Lower leg skin (tissue), 4 donors: ENCODE results near the gene MLLT3. TPM values are rescaled to one million over a fixed set of nuclear protein-coding genes. Genes with fewer than 3 reads are reported as not detected.

Experiments
- DNase-seq, 2 donors: peaks; one replicate each; pipeline ENCODE4 v3.0.0-alpha.2; 2019; ENCODE audit warnings: low spot score in 2 of 2
- H3K4me3 ChIP-seq: fragments of 200-600 bp; sonication (generic); 2 replicates; pipeline ENCODE4 v1.5.1; 2017; ENCODE audit warnings: mild to moderate bottlenecking, low read depth; ENCODE audit not compliant: poor library complexity, severe bottlenecking
- POLR2A ChIP-seq, 2 donors: fragments of 450-650 bp; IDR thresholded peaks; one replicate each; pipeline ENCODE4 v1.6.1; 2016 to 2017; ENCODE audit warnings: antibody characterized with exemption in 2 of 2, mild to moderate bottlenecking in 1 of 2, moderate library complexity in 1 of 2
- WGBS, 2 donors: methylation state at CpG; one replicate each; pipeline ENCODE4 v1.1.5; 2018; 5-methylcytosine and 5-hydroxymethylcytosine counted together
- intact Hi-C: fragments of 100-400 bp; cut with DNase I; formaldehyde crosslinking; loops from one replicate; pipeline ENCODE4 v1.15.0; 2023; ENCODE audit warnings: low total_unique reads
- total RNA-seq, 4 donors: library from RNA; depleted of rRNA; stranded (reverse); fragments of >200 nt; gene quantifications; one replicate each; pipeline ENCODE4 v1.1.0, GENCODE V29; 2016
- TF ChIP-seq, protein P1 (sequence below), 3 donors: fragments of 450-650 bp; IDR thresholded peaks; one replicate each; pipeline ENCODE4 v1.5.1; 2016; ENCODE audit warnings: antibody characterized with exemption in 3 of 3, mild to moderate bottlenecking in 3 of 3, moderate library complexity in 2 of 3

Gene MLLT3
- total RNA-seq, 4 donors from 2014 or later: 10.6 to 15.2 (median 12.5) TPM

DNA sequence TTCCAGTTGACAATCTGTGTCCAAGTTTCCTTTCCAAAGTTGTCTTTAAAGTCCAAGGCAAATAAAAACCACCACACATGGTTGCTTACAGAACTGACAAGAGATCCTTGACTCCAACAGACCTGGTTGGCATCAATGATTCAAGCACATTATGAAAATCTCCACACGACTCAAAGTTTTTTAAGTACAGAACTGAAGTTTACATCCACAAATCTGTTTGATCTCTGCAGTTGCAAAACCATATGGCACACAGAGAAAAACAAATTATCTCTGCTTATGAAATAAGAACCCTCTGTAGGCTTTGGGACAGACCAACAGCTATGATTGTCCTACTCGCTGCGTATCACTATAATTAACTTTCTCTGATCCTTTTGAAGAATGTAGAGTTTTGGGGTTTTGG, 60.8 kb downstream of the MLLT3 start:
- 72 to 76% methylated on average over 3 of the region's 3 CpGs for WGBS, 2 donors
- intact Hi-C loops: no loop called here

DNA sequence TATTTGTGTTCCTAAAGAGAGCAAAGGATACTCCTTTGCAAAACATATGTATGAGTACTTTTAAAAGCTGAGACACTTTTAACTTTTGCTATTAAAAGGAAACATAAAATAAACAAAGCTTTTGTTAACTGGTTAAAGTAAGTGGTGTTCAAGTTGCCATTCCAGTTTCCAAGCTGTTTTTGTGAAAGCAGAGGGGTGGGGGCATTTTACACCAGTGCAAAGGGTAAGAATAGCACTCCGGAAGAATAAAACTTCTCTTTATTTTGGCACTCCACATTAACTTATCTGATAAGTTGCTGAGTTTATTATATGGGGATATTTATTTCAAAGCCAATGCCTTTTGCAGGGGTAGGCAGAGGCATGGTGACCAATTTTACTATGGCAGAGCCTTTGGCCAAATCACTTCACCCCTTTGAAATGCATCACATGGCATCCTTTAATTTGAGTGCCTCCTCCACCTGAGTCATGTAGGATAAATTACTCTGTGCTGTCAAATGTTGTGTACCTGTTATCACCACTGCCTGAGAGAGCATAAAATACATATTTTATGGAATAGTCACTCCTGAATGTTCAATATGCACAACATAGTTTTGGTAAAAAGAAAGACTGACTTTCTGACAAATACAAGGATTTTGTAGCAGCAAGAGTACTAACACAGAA, 62.9 kb downstream of the MLLT3 start:
- WGBS, 2 donors: 61 to 79% methylated on average over 1 of the region's 1 CpG
- no peak overlapping the region for H3K4me3 ChIP-seq
- intact Hi-C loops: no loop called here
- no peak for DNase-seq
- TF ChIP-seq, protein P1, sequence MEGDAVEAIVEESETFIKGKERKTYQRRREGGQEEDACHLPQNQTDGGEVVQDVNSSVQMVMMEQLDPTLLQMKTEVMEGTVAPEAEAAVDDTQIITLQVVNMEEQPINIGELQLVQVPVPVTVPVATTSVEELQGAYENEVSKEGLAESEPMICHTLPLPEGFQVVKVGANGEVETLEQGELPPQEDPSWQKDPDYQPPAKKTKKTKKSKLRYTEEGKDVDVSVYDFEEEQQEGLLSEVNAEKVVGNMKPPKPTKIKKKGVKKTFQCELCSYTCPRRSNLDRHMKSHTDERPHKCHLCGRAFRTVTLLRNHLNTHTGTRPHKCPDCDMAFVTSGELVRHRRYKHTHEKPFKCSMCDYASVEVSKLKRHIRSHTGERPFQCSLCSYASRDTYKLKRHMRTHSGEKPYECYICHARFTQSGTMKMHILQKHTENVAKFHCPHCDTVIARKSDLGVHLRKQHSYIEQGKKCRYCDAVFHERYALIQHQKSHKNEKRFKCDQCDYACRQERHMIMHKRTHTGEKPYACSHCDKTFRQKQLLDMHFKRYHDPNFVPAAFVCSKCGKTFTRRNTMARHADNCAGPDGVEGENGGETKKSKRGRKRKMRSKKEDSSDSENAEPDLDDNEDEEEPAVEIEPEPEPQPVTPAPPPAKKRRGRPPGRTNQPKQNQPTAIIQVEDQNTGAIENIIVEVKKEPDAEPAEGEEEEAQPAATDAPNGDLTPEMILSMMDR (IDR thresholded peaks at IDR 0.05): no peak
- TF ChIP-seq POLR2A (IDR thresholded peaks at IDR 0.05): no peak

More for the DNA sequence above, 60.8 kb downstream of the MLLT3 start:
- H3K4me3 ChIP-seq: no peak overlapping the region
- DNase-seq: no peak
- TF ChIP-seq, protein P1 (IDR thresholded peaks at IDR 0.05): no peak
- TF ChIP-seq POLR2A (IDR thresholded peaks at IDR 0.05): no peak

DNA sequence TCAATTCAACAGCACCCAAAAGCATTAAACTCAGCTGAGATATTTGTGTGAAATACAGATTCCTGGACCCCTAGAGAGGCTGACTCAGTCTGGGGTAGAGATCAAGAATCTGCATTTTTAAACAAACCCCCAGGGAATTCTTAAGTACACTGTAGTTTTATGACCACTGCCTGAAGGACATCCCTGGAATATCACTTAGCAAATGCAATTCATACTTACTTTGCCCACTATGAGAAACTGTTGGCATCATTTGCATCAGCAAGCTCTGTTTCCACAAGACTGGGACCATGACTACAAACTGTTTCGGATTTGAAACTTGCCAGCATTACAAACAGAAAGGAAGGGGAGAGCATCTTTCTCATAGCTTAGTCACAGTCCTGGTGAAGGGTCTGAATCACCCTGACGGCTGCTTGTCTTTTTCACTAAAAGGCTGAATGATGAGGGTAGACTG, 63.7 kb downstream of the MLLT3 start:
- no peak for TF ChIP-seq POLR2A (IDR thresholded peaks at IDR 0.05)
- TF ChIP-seq, protein P1 (IDR thresholded peaks at IDR 0.05): no peak
- WGBS, 2 donors: 50 to 55% methylated on average over 2 of the region's 2 CpGs
- no peak overlapping the region for H3K4me3 ChIP-seq
- intact Hi-C loops: no loop called here
- no peak for DNase-seq

DNA sequence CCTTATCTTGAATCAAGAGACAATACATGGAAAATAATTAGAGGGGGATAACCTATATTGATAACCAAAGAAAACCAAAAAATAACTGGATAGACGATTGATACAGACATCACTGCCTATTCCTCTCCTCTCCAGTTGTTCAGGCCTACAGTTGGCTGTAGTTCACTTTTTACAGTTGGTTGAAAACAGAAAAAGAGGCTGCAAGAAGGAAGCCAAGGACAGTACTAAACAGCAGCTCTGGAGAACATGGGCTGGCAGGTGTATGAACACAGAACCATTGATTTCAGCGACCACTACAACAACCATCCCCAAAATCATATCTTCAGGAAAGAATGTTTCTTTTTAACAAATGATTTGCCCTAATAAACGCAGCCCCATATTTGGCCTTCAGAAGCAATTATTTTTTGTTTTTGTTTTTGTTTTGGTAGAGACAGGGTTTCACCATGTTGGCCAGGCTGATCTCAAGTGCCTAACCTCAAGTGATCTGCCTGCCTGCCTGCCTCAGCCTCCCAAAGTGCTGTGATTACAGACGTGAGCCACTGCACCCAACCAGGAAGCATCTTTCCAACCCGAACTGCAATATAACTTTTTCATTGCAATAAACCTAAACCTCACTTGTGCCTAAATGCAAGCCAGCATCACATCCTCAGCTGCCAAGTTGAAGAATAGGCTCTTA, 64.3 kb downstream of the MLLT3 start:
- TF ChIP-seq POLR2A (IDR thresholded peaks at IDR 0.05): no peak
- TF ChIP-seq, protein P1 (IDR thresholded peaks at IDR 0.05): no peak
- no peak overlapping the region for H3K4me3 ChIP-seq
- intact Hi-C loops: no loop called here
- no peak for DNase-seq
- 47 to 79% methylated on average over 5 of the region's 5 CpGs for WGBS, 2 donors

DNA sequence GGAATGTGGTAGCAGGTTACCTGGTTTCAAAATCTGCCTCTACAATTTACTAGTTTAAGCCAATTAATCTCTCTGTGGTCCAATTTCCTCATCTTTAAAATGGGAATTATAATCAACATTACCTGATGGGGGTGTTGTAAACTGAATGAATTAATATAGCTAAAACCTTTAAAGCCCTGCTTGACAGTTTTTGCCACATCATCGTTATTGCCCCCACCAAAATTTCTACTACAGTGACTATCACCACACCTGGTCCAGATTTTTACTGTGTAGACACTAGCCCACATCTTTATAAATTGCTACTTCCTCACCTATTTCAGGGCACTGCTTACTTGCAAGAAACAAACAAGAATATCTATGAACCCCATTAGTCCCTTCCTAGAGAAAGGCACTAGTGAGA, 65.0 kb downstream of the MLLT3 start:
- WGBS, 2 donors: 96% methylated on average over 1 of the region's 1 CpG
- intact Hi-C loops: no loop called here
- no peak for TF ChIP-seq POLR2A (IDR thresholded peaks at IDR 0.05)
- TF ChIP-seq, protein P1 (IDR thresholded peaks at IDR 0.05): no peak
- no peak for DNase-seq
- H3K4me3 ChIP-seq: no peak overlapping the region
